Endothelial cell of umbilical vein (primary cell): ENCODE measurements around the gene GNA12. TPM values are rescaled to one million over a fixed set of nuclear protein-coding genes. Genes with fewer than 3 reads are reported as not detected.

Experiments used
- BruUV-seq: library from RNA; stranded (reverse); fragments of 400-500 nt; replicated peaks from 2 replicates; lab custom pipeline; 2021; lab: Mats Ljungman, UMichigan
- CTCF ChIA-PET: fragments of 300-600, 350-600 bp; sonication (Branson Sonifier 250); formaldehyde crosslinking; loops from one replicate; lab custom pipeline; 2021; ENCODE audit warnings: antibody characterized with exemption, inconsistent platforms; lab: Charles Lee
- POLR2A ChIA-PET: fragments of 300-600, 350-600 bp; sonication (Branson Sonifier 250); formaldehyde crosslinking; loops from one replicate; lab custom pipeline; 2021; ENCODE audit warnings: antibody characterized with exemption, inconsistent platforms; lab: Charles Lee
- DNase-seq: peaks from one replicate; pipeline ENCODE4 v3.0.0-alpha.2; 2011; ENCODE audit warnings: low read depth, low spot score
- FAIRE-seq: peaks from 2 replicates; lab custom pipeline; 2011; peaks lifted over from hg19 to GRCh38; lab: Jason Lieb, UNC
- H2AFZ ChIP-seq: 2 replicates; pipeline ENCODE4 v1.6.0; 2012; ENCODE audit warnings: low read depth, low read length, control low read depth, inconsistent platforms
- H3K27ac ChIP-seq: 2 replicates; pipeline ENCODE4 v1.5.1; 2011; ENCODE audit warnings: low read depth, mild to moderate bottlenecking, control low read depth, low read length, moderate library complexity; ENCODE audit not compliant: insufficient read depth
- H3K27me3 ChIP-seq, 2 experiments: 2 replicates each; pipeline versions ENCODE4 v1.6.0 to v1.6.1; 2011; ENCODE audit warnings: low read length in 2 of 2, mixed read lengths in 1 of 2; ENCODE audit not compliant: control insufficient read depth in 2 of 2, insufficient read depth in 2 of 2
- H3K36me3 ChIP-seq, 2 experiments: 2 replicates in 1 of 2; 3 replicates in 1 of 2; pipeline ENCODE4 v1.5.1; 2011; ENCODE audit warnings: low read length in 2 of 2, mild to moderate bottlenecking in 1 of 2, moderate library complexity in 1 of 2; ENCODE audit not compliant: control insufficient read depth in 2 of 2, insufficient read depth in 2 of 2; ENCODE audit errors: extremely low read depth in 1 of 2
- H3K4me1 ChIP-seq: 3 replicates; pipeline ENCODE4 v1.5.1; 2011; ENCODE audit warnings: mild to moderate bottlenecking, low read length; ENCODE audit not compliant: control insufficient read depth, insufficient read depth; ENCODE audit errors: extremely low read depth
- H3K4me2 ChIP-seq: 2 replicates; pipeline ENCODE4 v1.6.1; 2011; ENCODE audit warnings: low read length, control low read depth, mixed read lengths; ENCODE audit not compliant: insufficient read depth
- H3K4me3 ChIP-seq, 3 experiments: fragments of 200-600 bp in 1 of 3; sonication (generic), shearing (Covaris generic) in 1 of 3; replicated peaks in 1 of 3; 2 replicates each; pipeline ENCODE4 v1.5.1; 2011 to 2016; ENCODE audit warnings: control low read depth in 3 of 3, low read length in 3 of 3, mild to moderate bottlenecking in 2 of 3, inconsistent platforms in 1 of 3, low read depth in 1 of 3, moderate library complexity in 1 of 3; ENCODE audit not compliant: insufficient read depth in 1 of 3
- H3K79me2 ChIP-seq: 2 replicates; pipeline ENCODE4 v1.6.0; 2012; ENCODE audit warnings: low read length, inconsistent platforms; ENCODE audit not compliant: control insufficient read depth, insufficient read depth
- H3K9ac ChIP-seq: replicated peaks from 2 replicates; pipeline ENCODE3; 2011; ENCODE audit warnings: low read length, control low read depth; ENCODE audit not compliant: insufficient read depth; ENCODE audit errors: extremely low read depth
- H3K9me1 ChIP-seq: replicated peaks from 3 replicates; pipeline ENCODE4 v1.6.0; 2011; ENCODE audit warnings: mild to moderate bottlenecking, low read length; ENCODE audit not compliant: control insufficient read depth, insufficient read depth; ENCODE audit errors: extremely low read depth
- H3K9me3 ChIP-seq: replicated peaks from 2 replicates; pipeline ENCODE4 v1.5.1; 2012; ENCODE audit warnings: low read length, inconsistent platforms; ENCODE audit not compliant: control insufficient read depth, insufficient read depth
- H4K20me1 ChIP-seq: replicated peaks from 2 replicates; pipeline ENCODE3; 2011; ENCODE audit warnings: mild to moderate bottlenecking, low read length; ENCODE audit not compliant: control insufficient read depth, insufficient read depth; ENCODE audit errors: extremely low read depth
- CTCF ChIP-seq, 2 donors: IDR thresholded peaks; 1 replicate in 1 of 2; 2 replicates in 1 of 2; pipeline ENCODE4 v1.5.1; 2011; ENCODE audit warnings: low read length in 2 of 2, mild to moderate bottlenecking in 2 of 2, moderate library complexity in 2 of 2, control low read depth in 1 of 2, inconsistent platforms in 1 of 2, low read depth in 1 of 2; ENCODE audit not compliant: insufficient read depth in 1 of 2; ENCODE audit errors: extremely low read depth in 1 of 2
- EZH2 ChIP-seq: IDR thresholded peaks from 2 replicates; pipeline ENCODE4 v1.6.1; 2012; ENCODE audit warnings: borderline replicate concordance, low read depth, mild to moderate bottlenecking, moderate library complexity, low read length, inconsistent platforms; ENCODE audit not compliant: severe bottlenecking
- FOS ChIP-seq: IDR thresholded peaks from 2 replicates; pipeline ENCODE4 v1.6.1; 2011; ENCODE audit warnings: mild to moderate bottlenecking, low read length, moderate library complexity, borderline replicate concordance; ENCODE audit not compliant: insufficient read depth
- GATA2 ChIP-seq: IDR thresholded peaks from 2 replicates; pipeline ENCODE4 v1.7.0; 2011; ENCODE audit warnings: low read depth, mild to moderate bottlenecking, moderate library complexity, mixed read lengths, low read length; ENCODE audit not compliant: insufficient read length, insufficient read depth
- JUN ChIP-seq: IDR thresholded peaks from 2 replicates; pipeline ENCODE4 v1.6.1; 2011; ENCODE audit warnings: borderline replicate concordance, low read depth; ENCODE audit not compliant: insufficient read length, insufficient read depth
- MAX ChIP-seq: IDR thresholded peaks from 2 replicates; pipeline ENCODE4 v1.6.1; 2011; ENCODE audit not compliant: insufficient read depth, insufficient read length
- MYC ChIP-seq: IDR thresholded peaks from one replicate; pipeline ENCODE4 v1.6.1; 2011; ENCODE audit warnings: mild to moderate bottlenecking, low read depth, low read length
- POLR2A ChIP-seq: IDR thresholded peaks from 2 replicates; pipeline ENCODE4 v1.6.1; 2012; ENCODE audit warnings: low read depth, mild to moderate bottlenecking, control low read depth, low read length
- POLR2AphosphoS5 ChIP-seq: IDR thresholded peaks from 2 replicates; pipeline ENCODE4 v1.6.1; 2012; ENCODE audit warnings: low read depth, mild to moderate bottlenecking, control low read depth, low read length, moderate library complexity; ENCODE audit not compliant: insufficient read depth
- dilution Hi-C: fragments of 300-500 bp; cut with MboI; formaldehyde crosslinking; loops from one replicate; pipeline ENCODE4 v1.15.0; 2019; ENCODE audit warnings: low sequenced_read_pairs; ENCODE audit not compliant: extremely low pct_ligation_motif_present
- intact Hi-C: fragments of 100-400 bp; cut with micrococcal nuclease; formaldehyde crosslinking; loops from one replicate; pipeline ENCODE4 v1.10.0; 2022
- polyA plus RNA-seq, 4 experiments: library from polyadenylated mRNA; depleted of rRNA in 3 of 4; stranded (reverse) in 3 of 4; unstranded in 1 of 4; fragments of >200 nt; gene quantifications; 2 replicates each; pipeline versions ENCODE4 v1.2.1 to v1.2.3, GENCODE V29; 2011 to 2012; ENCODE audit warnings: missing spikeins in 1 of 4
- total RNA-seq: library from RNA; stranded (reverse); gene quantifications from 2 replicates; pipeline ENCODE4 v1.2.3, GENCODE V29; 2021

Gene GNA12
- total and polyA plus RNA-seq, 2 donors (not counting 3 experiments of a cell fraction or from before 2014, with no cell fraction given), result 63.0 to 75.1 TPM

GRCh38 chr7:2716488-2716887 is 127.6 kb downstream of the GNA12 start:
- dilution Hi-C loops (no loop called here), intact Hi-C loops (loop anchor here (5.0 kb wide), 1 partner anchor 106 kb away; no protein-coding TSS in a partner anchor)
- H3K4me1 ChIP-seq, result peaks cover 9% of the 10 kb centered on the region
- H3K9ac ChIP-seq, result no peak overlapping the region
- no peaks in the 10 kb centered on the region for H3K27me3 ChIP-seq
- H4K20me1 ChIP-seq, result no peaks in the 10 kb centered on the region
- FAIRE-seq, result no peak
- no peak overlapping the region for H3K27ac ChIP-seq
- TF ChIP-seq MYC (no peak), EZH2 (no peak), JUN (no peak), GATA2 (no peak), FOS (no peak), POLR2A (no peak), MAX (no peak), POLR2AphosphoS5 (no peak), CTCF (IDR thresholded peaks at IDR 0.05; ENCODE audit: extremely low read depth in 1 of 2, insufficient read depth in 1 of 2, low read depth in 1 of 2, low read length in 2 of 2) (no peak)
- ChIA-PET POLR2A (interaction anchor here (0.6 kb wide), 1 partner anchor 70 kb away, joined by 3 read pairs; no protein-coding TSS in a partner anchor), CTCF (interaction anchor here (1.2 to 3.4 kb wide), 2 partner anchors 7 to 9 kb away, joined by 3 to 26 read pairs; no protein-coding TSS in a partner anchor)
- H3K9me3 ChIP-seq, result no peaks in the 10 kb centered on the region
- no peaks in the 10 kb centered on the region for H3K36me3 ChIP-seq
- no peak overlapping the region for H2AFZ ChIP-seq
- H3K9me1 ChIP-seq, result no peaks in the 10 kb centered on the region
- no peak overlapping the region for H3K4me2 ChIP-seq
- DNase-seq, result no peak
- no peak overlapping the region for H3K4me3 ChIP-seq
- H3K79me2 ChIP-seq, result no peaks in the 10 kb centered on the region
- BruUV-seq, result no TSS peak
